ENCODE results near the gene CHD2.

The CHD2 gene

DNA sequence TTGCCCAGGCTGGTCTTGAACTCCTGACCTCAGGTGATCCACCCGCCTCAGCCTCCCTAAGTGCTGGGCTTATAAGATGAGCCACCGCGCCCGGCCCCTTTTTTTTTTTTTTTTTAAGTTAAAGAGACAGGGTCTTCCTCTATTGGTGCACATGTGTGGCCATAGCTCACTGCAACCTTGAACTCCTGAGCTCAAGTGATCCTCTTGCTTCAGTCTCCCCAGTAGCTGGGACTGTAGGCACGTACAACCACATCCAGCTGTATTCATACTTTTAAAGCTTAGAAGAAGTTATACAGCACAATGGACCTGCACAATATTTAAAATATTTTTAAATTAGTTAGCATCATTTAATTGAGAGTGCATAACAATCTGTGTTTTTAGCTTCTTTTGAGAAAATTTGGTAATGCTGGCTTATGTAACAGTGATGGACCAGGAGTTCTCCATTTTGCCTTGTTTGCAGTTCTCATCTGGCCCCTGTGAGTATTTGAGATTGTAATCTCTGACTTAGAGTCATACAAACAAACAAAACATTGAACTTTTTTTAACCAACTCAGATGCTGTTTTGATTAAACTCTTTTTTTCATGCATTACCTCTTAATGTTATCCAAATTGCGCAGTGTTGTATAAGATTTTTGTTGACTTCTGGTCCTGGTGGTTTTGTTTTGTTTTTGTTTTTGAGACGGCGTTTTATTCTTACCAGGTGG, 33.0 kb downstream of the CHD2 start:
- DNase-seq: no peak

DNA sequence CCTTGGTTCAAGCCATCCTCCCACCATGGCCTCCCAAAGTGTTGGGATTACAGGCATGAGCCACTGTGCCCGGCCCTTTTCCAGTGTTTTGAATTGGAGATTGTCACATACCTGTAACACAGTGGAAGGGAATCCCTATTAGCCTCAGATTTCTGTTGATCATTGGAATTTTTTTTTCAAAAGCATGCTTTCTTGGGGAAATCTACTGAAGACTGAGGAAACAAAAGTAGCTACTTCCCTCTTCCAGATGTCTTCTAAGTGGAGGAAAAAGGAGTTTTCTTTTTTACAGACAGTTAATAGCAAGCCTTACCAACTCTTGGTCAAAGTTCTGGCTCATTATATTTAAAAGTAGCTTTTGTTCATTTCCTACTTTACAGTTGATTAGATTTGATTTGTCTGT, 33.7 kb downstream of the CHD2 start:
- no peak for DNase-seq

DNA sequence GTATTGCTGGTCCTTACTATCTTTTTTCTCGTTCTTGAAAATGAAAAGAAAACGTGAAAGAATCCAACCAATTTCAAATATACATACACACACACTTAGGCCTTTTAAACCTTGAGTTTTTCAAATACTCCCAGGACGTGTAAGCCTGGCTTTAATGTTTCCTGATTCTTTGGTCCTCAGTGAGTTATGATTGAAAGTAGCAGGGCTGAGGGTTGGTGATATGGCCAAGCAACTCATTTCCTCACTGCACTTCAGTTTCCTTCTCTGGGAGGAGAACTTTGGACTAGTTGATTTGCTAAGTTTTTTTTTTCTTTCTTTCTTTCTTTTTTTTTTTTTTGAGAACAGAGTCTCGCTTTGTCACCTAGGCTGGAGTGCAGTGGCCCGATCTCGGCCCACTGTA, 34.6 kb downstream of the CHD2 start:
- DNase-seq: no peak

DNA sequence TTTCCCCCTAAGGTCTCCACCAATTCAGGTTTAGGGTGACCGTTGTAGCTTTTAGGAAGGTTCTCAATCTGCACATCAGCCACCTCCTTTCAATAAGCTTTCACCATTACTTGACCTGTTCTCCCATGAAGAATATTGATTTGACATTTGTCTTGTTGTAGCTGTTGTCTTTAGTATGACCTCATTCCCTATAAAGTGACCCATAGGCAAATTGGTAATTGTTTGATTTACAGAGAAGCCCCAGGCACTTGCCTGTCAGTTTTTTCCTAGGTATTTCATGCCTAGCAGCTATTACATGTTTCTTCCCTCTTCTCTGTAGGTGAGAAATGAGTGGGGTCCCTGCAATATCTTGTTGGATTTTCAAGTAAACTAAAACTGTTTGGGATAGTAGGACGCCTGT, 36.0 kb downstream of the CHD2 start:
- no peak for DNase-seq

DNA sequence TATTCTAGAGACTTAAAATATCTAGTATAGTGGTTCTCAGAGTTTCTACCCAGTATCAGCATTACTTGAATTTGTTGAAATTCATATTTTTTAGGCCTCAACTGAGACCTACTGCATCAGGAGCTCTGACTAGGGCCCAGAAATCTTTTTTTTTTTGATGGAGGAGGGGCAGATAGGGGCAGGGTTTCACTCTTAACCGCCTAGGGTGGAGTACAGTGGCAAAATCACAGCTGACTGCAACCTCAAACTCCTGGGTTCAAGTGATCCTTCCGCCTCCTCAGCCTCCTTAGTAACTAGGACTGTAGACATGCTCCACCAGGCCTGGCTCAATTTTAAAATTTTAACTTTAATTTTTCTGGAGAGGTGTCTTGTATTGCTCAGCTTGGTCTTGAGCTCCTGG, 36.6 kb downstream of the CHD2 start:
- no peak for DNase-seq

DNA sequence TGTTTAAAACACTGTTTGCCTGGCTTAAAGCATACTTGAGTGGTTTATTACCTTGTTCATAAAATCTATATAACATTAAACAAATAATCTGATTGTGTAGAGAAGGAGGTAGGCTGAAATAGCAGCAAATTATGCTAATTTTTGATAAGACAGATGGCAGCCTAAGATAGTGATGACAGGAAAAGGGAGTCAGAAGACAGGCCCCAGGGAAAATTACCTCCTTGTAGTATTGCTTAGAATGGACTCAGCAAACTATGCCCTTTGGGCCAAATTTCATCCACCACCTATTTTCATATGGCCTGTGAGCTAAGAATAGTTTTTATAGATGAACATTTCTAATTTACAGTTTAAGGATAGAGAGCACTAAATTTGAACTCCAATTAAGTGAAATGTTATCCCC, 37.8 kb downstream of the CHD2 start:
- no peak for DNase-seq

DNA sequence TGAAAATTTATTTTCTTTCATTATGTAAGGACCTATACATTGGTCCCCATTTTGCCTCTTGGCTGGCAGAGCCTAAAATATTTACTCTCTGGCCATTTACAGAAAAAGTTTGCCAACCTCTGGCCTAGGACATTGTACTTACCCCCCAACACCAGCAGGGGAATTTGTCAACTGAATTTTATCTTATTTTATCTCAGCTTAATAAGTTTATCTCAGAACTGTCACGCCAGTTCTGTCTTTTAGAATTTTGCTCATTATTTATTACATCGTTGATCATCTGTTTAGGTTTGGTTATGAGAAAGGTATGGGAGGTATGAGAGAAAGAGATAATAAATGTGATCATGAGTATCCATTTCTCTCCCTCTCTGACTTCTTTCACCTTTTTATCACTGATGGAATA, 38.3 kb downstream of the CHD2 start:
- no peak for DNase-seq

DNA sequence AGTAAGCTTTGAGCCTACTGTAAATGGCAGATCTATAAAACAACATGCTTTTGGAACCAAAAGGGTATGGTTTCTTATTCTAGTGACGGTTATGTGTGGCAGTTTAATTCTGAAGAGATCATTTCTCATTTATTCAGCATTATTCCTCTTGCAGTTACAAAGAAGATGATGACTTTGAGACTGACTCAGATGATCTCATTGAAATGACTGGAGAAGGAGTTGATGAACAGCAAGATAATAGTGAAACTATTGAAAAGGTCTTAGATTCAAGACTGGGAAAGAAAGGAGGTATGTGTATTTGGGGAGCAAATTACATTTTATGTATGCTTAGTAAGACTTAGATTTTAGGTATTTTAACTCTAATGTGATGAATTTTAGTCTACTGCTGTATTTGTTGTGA, 41.5 kb downstream of the CHD2 start:
- no peak for DNase-seq

DNA sequence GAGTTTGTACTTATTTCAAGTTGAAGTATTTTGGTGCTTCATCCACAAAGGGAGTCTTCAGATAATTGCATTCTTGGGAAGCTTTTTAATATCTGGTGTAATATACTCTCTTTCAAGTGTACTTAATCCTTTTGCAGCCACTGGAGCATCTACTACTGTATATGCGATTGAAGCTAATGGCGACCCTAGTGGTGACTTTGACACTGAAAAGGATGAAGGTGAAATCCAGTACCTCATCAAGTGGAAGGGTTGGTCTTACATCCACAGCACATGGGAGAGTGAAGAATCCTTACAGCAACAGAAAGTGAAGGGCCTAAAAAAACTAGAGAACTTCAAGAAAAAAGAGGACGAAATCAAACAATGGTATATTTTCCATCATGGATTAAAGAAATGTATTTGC, 42.6 kb downstream of the CHD2 start:
- no peak for DNase-seq

DNA sequence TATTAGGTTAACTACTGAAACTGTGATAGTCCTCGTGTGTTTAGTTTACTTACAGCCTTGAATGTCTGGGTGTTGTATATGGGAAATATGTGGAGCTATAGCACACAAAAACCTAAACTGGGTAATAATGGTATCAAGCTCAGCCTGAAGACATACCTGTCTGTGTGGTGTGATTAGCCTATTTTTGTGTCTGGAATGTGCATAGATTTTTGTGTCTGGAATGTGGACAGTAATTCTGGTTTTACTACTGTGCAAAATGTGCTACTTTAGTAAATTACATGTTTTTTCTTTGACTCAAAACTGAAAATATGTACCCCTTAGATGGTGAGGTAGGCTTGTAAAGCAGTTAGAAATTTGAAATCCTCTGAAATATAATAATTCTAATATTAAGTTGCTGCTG, 43.5 kb downstream of the CHD2 start:
- no peak for DNase-seq

DNA sequence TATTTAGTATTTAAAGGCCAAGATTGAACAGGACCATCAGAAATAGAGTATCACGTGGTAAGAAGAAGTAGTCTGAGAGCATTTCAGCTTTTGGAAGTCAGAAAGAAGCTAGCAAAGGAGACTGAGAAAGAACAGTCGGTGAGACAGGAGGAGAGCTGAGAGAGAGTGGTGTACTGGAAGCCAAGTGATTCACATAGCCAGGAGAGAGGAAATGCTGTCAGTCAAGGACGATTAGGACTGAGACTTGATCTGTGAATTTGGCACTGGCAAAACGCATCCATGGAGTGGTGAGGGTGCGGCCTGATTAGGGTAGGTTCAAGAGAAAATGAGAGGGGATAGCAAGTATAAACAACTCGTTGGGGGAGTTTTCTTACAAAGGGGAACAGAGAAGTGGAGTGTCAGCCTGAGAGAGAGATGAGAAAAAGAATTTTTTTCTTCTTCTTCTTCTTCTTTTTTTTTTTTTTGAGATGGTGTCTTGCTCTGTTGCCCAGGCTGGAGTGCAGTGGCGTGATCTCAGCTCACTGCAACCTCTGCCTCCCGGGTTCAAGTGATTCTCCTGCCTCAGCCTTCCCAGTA, 44.9 kb downstream of the CHD2 start:
- DNase-seq: no peak

DNA sequence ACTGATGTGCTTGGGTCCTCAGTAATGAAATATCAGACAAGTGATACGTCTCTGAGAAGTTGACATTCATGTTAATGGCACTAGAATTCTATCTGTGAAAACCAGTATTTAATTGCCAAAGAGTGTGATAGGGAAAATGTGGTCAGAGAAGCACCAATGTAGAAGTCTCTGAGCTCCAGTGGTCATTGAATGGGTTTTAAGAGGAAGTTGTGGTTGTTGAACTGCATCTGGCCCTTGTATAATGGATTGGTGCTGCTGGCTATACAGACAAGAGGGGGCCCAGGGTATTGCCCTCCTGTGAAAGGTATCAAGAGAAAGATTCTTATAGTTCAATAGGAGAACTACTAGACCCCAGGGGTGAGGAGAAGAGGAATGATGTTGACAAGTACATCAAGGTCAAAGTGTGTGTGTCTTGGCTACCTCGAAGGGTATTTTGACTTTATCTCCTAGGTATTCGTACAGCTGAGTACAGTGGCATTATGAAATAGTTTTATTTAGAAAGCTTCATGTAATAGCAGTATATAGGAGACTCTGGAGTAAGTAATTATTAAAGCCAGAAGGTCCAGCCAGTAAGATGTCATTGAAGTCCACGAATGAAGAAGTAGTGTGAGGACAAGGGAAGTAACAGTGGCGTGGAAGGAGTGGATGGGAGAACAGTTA, 47.1 kb downstream of the CHD2 start:
- no peak for DNase-seq

DNA sequence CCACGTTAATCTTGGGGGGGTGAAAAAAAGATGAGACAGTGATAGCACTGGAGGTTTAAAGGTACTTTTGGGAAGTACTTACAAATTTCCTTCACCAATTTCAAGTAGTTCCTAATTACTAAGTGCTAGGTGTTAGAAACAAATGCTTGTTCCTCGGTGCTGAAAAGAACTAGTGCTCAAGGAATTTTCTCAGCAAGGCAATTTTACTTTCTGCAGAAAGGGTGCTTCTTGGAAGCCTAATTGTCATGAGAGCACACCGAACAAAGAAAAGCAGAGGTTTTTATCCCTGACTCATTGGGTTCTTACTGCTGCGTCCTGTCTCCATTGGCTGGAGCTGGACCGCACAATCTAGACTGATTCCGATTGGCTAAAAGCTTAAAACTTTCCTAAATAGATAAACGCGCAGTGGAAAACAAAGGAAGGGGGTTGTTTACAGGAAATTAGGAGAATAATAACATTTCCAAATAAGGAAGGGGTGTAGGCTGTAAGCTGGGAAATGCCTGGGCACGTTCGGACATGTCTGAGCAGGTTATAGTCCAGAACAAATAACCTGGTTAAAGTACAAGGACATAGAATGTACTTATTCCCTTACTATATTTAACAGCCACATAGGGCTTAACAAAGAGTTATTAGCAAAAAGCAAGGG, 49.6 kb downstream of the CHD2 start:
- no peak for DNase-seq

DNA sequence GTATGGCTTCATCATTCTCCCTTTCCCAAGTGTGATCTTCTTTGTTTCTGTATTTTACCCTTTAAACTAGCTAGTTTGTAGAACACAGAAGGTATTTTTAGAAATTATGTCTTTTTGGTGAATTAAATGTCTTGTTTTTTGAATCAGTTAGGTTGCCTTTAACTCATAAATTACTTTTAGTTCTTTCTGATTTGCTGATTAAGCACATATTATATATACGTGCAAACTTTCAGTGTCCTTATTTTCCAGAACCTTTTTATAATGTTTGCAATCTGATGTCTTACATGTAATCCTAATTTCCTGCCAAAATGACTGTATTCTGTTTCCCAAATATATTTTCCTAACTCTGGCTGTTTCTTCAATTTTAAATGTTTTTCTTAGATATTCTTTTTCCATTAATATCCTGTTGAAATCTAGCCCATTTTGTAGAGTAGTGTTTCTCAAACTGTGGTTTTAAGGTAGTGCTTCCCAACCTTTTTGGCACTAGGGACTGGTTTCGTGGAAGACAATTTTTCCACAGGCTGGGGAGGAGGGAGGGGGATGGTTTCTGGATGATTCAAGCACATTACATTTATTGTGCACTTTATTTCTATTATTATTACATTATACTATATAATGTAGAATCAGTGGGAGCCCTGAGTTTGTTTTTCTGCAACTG, 51.8 kb downstream of the CHD2 start:
- no peak for DNase-seq

DNA sequence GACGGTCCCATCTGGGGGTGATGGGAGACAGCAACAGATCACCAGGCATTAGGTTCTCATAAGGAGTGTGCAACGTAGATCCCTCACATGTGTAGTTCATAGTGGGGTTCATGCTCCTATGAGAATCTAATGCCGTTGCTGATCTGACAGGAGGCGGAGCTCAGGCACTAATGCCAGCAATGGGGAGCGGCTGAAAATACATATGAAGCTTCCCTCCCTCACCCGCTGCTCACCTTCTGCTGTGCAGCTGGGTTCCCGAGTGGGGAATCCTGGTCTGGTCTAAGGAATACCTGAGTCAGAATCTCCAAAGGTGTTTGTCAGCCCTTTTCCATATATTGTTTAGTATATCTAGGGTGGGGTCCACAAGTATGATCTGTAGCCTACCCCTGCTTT, 52.3 kb downstream of the CHD2 start:
- DNase-seq: no peak

DNA sequence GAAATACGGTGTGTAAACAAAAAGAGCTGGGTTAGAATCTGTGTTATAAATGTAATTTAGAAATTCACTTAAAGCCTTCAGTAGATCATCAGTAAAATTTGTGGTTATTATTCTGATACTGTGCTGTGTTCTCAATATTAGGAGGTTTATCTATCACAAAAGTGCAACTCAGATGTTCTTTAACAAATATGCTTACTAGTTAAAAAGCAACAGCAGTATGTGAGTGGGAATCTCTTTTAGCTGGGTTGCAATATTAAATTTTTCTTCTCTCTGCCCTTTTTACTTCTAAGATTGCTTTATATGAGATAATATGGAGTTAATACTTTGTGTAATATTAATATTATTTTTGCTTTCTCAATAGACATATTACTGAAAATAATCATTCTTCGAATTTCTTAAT, 53.4 kb downstream of the CHD2 start:
- no peak for DNase-seq

DNA sequence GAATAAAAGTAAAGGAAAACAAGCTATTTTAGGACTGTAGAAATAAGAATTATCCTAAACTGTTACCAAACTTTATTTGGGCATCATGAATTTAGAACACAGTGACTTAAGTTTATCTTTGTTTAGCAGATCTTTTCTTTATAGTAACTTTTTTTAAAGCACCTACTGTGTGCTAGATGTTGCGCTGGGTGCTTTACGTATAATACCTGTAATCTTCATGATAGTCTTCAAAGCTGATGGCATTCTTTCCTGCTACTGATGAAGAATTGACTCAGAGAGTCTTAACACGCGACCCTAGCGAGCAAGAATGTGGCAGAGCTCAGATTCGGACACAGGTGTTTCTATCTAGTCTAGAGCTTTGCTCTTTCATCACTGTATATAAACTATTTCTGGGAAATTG, 53.9 kb downstream of the CHD2 start:
- no peak for DNase-seq

DNA sequence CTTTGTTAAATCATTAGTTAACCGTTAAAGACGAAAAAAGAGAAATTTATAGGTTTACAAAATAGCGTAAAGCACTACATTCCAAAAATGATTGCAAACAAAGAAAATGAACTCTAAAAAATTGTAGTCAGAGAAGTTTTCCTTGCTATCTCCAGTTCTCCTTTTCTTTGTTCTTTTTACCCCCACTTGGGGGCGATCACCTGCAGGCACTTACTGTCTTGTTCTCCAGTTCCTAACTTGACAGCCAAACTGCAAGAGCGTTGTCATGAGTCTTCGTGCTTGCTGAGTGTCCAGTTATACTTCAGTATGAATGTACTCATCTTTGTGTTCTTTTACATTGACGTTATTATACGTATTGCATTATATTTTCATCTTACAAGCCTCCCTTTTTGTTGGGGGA, 54.5 kb downstream of the CHD2 start:
- DNase-seq: no peak

DNA sequence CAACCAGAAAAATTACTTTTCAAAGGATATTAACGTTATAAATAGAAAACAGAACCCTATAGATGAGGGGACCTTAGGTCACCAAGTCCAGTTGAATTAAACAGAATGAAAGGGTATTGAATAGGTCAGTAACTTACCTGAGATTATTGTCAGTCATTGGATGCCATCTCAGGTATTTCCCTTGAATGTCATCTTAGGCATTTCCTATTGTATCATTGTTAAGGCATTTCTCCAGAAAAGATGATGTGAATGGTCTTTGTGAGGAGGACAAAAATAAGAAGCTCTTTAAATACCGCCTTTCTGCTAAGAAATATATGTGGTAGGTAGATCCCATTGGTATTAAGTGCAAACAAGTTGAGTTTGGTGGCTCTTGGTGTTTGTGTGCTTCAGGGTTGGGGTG, 55.6 kb downstream of the CHD2 start:
- no peak for DNase-seq

DNA sequence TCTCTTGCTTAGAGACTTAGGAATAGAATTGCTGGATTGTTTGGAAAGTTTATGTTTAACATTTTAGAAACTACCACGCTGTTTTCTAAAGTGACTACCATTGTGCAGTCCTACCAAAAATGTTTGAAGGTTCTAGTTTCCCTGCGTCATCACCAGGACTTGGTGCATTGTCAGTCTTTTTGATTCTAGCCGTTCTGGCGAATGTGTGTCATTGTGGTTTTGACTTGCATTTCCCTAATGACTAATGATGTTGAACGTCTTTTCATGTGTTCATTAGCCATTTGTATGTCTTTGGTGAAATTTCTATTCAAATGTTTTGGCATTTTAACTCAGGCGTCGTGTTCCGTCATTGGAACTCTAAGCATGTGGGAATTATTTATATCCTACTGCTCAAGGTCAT, 58.0 kb downstream of the CHD2 start:
- peak; percentile 60 for DNase-seq

DNA sequence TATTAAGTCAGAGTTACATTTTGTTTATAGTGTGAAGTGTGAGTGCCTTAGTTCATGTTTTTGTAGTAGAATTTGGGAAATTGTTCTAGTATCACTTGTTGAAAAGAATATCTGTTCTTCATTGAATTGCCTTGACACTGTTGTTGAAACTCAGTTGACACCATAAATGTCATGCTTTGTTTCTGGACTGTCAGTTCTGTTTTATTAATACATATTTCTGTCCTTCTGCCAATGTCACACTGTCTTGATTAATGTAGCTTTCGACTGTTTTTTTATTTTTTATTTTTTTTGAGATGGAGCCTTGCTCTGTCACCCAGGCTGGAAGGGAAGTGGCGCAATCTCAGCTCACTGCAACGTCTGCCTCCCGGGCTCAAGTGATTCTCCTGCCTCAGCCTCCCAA, 59.1 kb downstream of the CHD2 start:
- no peak for DNase-seq

DNA sequence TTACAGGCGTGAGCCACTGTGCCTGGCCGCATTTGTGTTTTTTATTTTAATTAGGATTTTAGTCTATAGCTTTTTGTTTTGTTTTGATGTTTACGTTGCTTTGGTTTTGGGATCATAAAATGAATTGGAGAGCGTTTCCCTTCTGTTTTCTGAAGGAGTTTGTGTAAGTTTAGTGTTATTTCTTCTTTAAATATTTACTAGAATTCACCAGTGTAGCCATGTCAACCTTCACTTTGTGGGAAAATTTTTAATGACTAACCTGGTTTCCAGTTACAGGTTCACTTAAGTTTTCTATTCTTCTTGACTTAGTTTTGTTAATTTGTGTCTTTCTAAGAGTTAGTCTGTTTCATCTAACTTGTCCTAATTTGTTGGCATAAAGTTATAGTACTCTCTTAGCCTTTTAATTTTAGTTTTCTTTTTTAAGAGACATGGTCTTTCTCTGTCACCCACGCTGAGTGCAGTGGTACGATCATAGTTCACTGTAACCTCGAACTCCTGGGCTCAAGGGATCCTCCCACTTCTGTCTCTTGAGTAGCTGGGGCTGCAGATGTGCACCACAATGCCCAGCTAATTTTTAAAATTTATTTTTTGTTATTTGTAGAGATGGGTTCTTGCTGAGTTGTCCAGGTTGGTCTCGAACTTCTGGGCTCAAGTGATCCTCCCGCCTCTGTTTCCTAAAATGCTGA, 61.0 kb downstream of the CHD2 start:
- DNase-seq: no peak

DNA sequence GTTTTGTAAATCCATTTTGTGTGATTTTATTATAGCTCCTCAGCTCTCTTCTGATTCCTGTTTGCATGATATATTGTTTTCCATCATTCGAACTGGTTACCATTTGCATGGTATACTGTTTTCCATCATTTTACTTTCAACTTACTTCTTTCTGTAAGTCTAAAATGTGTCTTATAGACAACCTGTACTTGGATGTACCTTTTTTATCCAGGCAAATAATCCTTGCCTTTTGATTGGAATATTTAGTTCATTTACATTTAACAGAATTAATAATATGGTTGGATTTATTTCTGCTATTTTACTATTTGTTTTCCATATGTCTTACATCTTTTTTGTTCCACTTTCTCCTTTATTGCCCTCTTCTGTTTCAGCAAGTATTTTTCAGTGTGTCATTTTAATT, 62.8 kb downstream of the CHD2 start:
- DNase-seq: no peak

Data from CD4-positive, alpha-beta T cell treated with Interleukin-12 subunit alpha and Interleukin-12 subunit beta, for 1 hour (primary cell).